ENCODE measurements around the gene PAQR3. TPM values are rescaled to one million over a fixed set of nuclear protein-coding genes. Genes with fewer than 3 reads are reported as not detected.

The PAQR3 gene
- polyA plus RNA-seq, 2 of the 4 experiments (the other 2 are of a cell fraction) = 6.5 to 26.4 TPM

GRCh38 chr4:78938868-78939666, at the start of gene PAQR3 (continued):
- peak; percentile 92 for TF ChIP-seq BCL3 (IDR thresholded peaks at IDR 0.05)
- TF ChIP-seq TP53 (CRISPR knock-in tag; IDR thresholded peaks at IDR 0.05) = no peak
- TF ChIP-seq MAZ (IDR thresholded peaks at IDR 0.05; ENCODE audit: borderline replicate concordance, low read depth, low read length) = no peak
- no peak for TF ChIP-seq FOSL2 (IDR thresholded peaks at IDR 0.05)
- 0 out of 2 replicates have a peak, but pooled peaks have one; percentile 10 for TF ChIP-seq FOSL2 (CRISPR knock-in tag; IDR thresholded peaks at IDR 0.05)
- TF ChIP-seq RCOR1 (IDR thresholded peaks at IDR 0.05; ENCODE audit: low read depth, low read length) = no peak
- TF ChIP-seq RARB (CRISPR knock-in tag; IDR thresholded peaks at IDR 0.05) = no peak
- no peak for TF ChIP-seq SREBF2 (IDR thresholded peaks at IDR 0.05)
- no peak for TF ChIP-seq ESRRA (IDR thresholded peaks at IDR 0.05; ENCODE audit: borderline replicate concordance, low read length)
- TF ChIP-seq JUN (IDR thresholded peaks at IDR 0.05) = peak in 1 of 2 experiments; percentile 75; a peak in 3 of 5 replicates
- TF ChIP-seq EHF (CRISPR knock-in tag; IDR thresholded peaks at IDR 0.05) = no peak
- peak; percentile 72 for TF ChIP-seq PHF8 (IDR thresholded peaks at IDR 0.05; ENCODE audit: borderline replicate concordance, low read depth)
- TF ChIP-seq FOSB (CRISPR knock-in tag; IDR thresholded peaks at IDR 0.05) = no peak

- H3K4me2 ChIP-seq = no peak overlapping the region
- H3K27ac ChIP-seq = no peak overlapping the region
- no peaks in the 10 kb centered on the region for H3K9me3 ChIP-seq
- ChIA-PET POLR2A (no interaction called here), CTCF (no interaction called here)
- no peak for DNase-seq (ENCODE audit: low read depth in 1 of 2, low spot score in 1 of 2)
- H3K4me3 ChIP-seq = no peak overlapping the region
- ATAC-seq = no peak
- FAIRE-seq = no peak
- TF ChIP-seq MAFK (IDR thresholded peaks at IDR 0.05; ENCODE audit: partially characterized antibody) (no peak), RFX5 (IDR thresholded peaks at IDR 0.05) (no peak), CHD2 (IDR thresholded peaks at IDR 0.05; ENCODE audit: low read length, partially characterized antibody) (no peak), KDM1A (IDR thresholded peaks at IDR 0.05; ENCODE audit: low read depth) (no peak), JUNB (IDR thresholded peaks at IDR 0.05) (no peak), BHLHE40 (IDR thresholded peaks at IDR 0.05; ENCODE audit: low read depth, low read length) (no peak), MYC (IDR thresholded peaks at IDR 0.05; ENCODE audit: borderline replicate concordance, low read length) (no peak), CBX2 (IDR thresholded peaks at IDR 0.05; ENCODE audit: borderline replicate concordance, low read depth) (no peak), ELK1 (IDR thresholded peaks at IDR 0.05; ENCODE audit: low read depth, low read length) (no peak), USF2 (IDR thresholded peaks at IDR 0.05) (no peak), CBX8 (IDR thresholded peaks at IDR 0.05) (no peak), RNF2 (IDR thresholded peaks at IDR 0.05; ENCODE audit: borderline replicate concordance, low read depth) (no peak), ESRRA (IDR thresholded peaks at IDR 0.05; ENCODE audit: borderline replicate concordance, low read length) (no peak), SREBF2 (IDR thresholded peaks at IDR 0.05) (no peak), ZFP36 (IDR thresholded peaks at IDR 0.05; ENCODE audit: borderline replicate concordance, partially characterized antibody) (no peak), REST (IDR thresholded peaks at IDR 0.05) (no peak)
- no peaks in the 10 kb centered on the region for H3K4me1 ChIP-seq
- WGBS (ENCODE audit: missing lambda C conversion rate) = 30% methylated on average over 1 of the region's 1 CpG
These were observed 48.4 kb upstream of the PAQR3 start for GRCh38 chr4:78987683-78988082.

Measured in A549 (cell line).